Calu3 (cell line): ENCODE measurements around the gene MYO1E. TPM values are rescaled to one million over a fixed set of nuclear protein-coding genes. Genes with fewer than 3 reads are reported as not detected.

Experiments
- BruUV-seq: library from RNA; stranded (reverse); fragments of 400-500 nt; replicated peaks from 2 replicates; lab custom pipeline; 2021; lab: Mats Ljungman, UMichigan
- CTCF ChIA-PET: fragments of 300-600 bp; sonication (Branson Sonifier 250); formaldehyde crosslinking; loops from one replicate; lab custom pipeline; 2022; ENCODE audit warnings: antibody characterized with exemption; lab: Charles Lee
- DNase-seq: peaks from one replicate; pipeline ENCODE4 v3.0.0; 2022
- H3K27ac Mint-ChIP-seq: one replicate; pipeline ENCODE4 v1.8.0; 2022; ENCODE audit warnings: mixed read lengths; ENCODE audit not compliant: unreplicated experiment
- H3K27me3 Mint-ChIP-seq: one replicate; pipeline ENCODE4 v1.8.0; 2022; ENCODE audit warnings: mixed read lengths; ENCODE audit not compliant: unreplicated experiment
- H3K36me3 Mint-ChIP-seq: one replicate; pipeline ENCODE4 v1.8.0; 2022; ENCODE audit warnings: mild to moderate bottlenecking, moderate library complexity, mixed read lengths; ENCODE audit not compliant: insufficient read depth, unreplicated experiment
- H3K4me1 Mint-ChIP-seq: one replicate; pipeline ENCODE4 v1.8.0; 2022; ENCODE audit warnings: mild to moderate bottlenecking, low read depth, mixed read lengths; ENCODE audit not compliant: unreplicated experiment
- H3K4me3 Mint-ChIP-seq: one replicate; pipeline ENCODE4 v1.8.0; 2022; ENCODE audit warnings: mild to moderate bottlenecking, low read depth, moderate library complexity, mixed read lengths; ENCODE audit not compliant: unreplicated experiment
- H3K9me3 Mint-ChIP-seq: one replicate; pipeline ENCODE4 v1.8.0; 2022; ENCODE audit warnings: low read depth, mixed read lengths; ENCODE audit not compliant: unreplicated experiment
- CTCF ChIP-seq: fragments of 200-600 bp; IDR thresholded peaks from one replicate; pipeline ENCODE4 v1.8.0; 2022; ENCODE audit warnings: antibody characterized with exemption; ENCODE audit not compliant: unreplicated experiment
- intact Hi-C: fragments of 100-400 bp; cut with micrococcal nuclease; formaldehyde crosslinking; loops from one replicate; pipeline ENCODE4 v1.10.0; 2022; ENCODE audit not compliant: unreplicated experiment
- total RNA-seq: library from RNA; stranded (reverse); gene quantifications from 2 replicates; pipeline ENCODE4 v1.2.3, GENCODE V29; 2022

MYO1E gene
- total RNA-seq, 1 experiment from 2014 or later, result 617 TPM

DNA sequence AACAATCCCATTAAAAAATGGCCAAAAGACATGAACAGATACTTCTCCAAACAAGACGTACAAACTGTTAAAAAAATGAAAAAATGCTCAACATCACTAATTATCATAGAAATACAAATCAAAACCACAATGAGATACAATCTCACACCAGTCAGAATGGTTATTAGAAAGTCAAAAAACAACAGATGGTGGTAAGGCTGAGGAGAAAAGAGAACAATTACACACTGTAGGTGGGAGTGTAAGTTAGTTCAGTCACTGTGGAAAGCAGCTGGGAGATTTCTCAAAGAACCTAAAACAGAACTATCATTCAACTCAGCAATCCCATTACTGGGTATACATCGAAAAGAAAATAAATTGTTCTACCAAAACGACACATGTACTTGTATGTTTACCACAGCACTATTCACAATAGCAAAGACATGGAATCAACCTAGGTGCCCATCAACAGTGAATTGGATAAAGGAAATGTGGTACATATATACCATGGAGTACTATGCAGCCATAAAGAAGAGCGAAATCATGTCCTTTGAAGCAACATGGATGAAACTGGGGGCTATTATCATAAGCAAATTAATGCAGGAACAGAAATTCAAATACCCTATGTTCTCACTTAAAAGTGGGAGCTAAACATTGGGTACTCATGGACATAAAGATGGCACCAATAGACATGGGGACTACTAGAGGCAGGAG lies 51.5 kb downstream of the MYO1E start:
- BruUV-seq, result no TSS peak
- Mint-ChIP-seq H3K36me3 (peaks cover 46% of the 10 kb centered on the region), H3K4me3 (no peak overlapping the region), H3K27ac (peak overlapping the region; percentile 33), H3K9me3 (peaks cover 6% of the 10 kb centered on the region), H3K4me1 (peaks cover 62% of the 10 kb centered on the region), H3K27me3 (no peaks in the 10 kb centered on the region)
- intact Hi-C loops, result no loop called here
- no peak for TF ChIP-seq CTCF
- no peak for DNase-seq
- CTCF ChIA-PET, result interaction anchor here (0.6 kb wide), 2 partner anchors 120 to 741 kb away, joined by 3 to 4 read pairs; no protein-coding TSS in a partner anchor

DNA sequence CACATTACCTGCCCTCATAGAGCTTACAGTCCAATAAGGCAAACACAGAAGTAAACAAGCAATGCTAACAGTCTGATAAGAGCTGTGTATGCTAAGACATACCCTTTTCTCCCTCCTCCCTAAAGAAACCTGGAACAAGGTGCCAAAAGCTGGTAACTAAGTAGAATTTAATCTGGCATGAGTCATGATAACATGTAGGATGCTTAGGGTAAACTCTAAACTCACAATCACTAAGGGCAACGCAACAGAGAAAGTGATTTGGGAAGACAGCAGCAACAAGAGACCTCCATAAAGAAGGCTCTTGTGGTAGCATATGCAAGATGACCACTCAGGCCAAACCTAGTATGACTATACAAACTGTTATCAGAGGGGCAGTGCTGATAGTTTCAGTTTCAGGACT lies 55.5 kb downstream of the MYO1E start:
- DNase-seq, result no peak
- Mint-ChIP-seq H3K4me1 (peaks cover 72% of the 10 kb centered on the region), H3K9me3 (peaks cover 6% of the 10 kb centered on the region), H3K27ac (peak overlapping the region; percentile 41), H3K4me3 (no peak overlapping the region), H3K36me3 (peaks cover 47% of the 10 kb centered on the region), H3K27me3 (no peaks in the 10 kb centered on the region)
- no peak for TF ChIP-seq CTCF
- intact Hi-C loops, result no loop called here
- no TSS peak for BruUV-seq
- CTCF ChIA-PET, result interaction anchor here (0.6 kb wide), 1 partner anchor 8 kb away, joined by 3 read pairs; no protein-coding TSS in a partner anchor

GRCh38 chr15:59315914-59316451 lies 56.7 kb downstream of the MYO1E start:
- intact Hi-C loops, result no loop called here
- CTCF ChIA-PET, result interaction anchor here (0.5 to 0.8 kb wide), 2 partner anchors 42 to 1082 kb away, joined by 3 read pairs; no protein-coding TSS in a partner anchor
- no peak for DNase-seq
- Mint-ChIP-seq H3K4me1 (peaks cover 80% of the 10 kb centered on the region), H3K27me3 (no peaks in the 10 kb centered on the region), H3K4me3 (no peak overlapping the region), H3K36me3 (peaks cover 42% of the 10 kb centered on the region), H3K27ac (peak overlapping the region; percentile 75), H3K9me3 (peaks cover 6% of the 10 kb centered on the region)
- BruUV-seq, result no TSS peak
- TF ChIP-seq CTCF, result no peak

DNA sequence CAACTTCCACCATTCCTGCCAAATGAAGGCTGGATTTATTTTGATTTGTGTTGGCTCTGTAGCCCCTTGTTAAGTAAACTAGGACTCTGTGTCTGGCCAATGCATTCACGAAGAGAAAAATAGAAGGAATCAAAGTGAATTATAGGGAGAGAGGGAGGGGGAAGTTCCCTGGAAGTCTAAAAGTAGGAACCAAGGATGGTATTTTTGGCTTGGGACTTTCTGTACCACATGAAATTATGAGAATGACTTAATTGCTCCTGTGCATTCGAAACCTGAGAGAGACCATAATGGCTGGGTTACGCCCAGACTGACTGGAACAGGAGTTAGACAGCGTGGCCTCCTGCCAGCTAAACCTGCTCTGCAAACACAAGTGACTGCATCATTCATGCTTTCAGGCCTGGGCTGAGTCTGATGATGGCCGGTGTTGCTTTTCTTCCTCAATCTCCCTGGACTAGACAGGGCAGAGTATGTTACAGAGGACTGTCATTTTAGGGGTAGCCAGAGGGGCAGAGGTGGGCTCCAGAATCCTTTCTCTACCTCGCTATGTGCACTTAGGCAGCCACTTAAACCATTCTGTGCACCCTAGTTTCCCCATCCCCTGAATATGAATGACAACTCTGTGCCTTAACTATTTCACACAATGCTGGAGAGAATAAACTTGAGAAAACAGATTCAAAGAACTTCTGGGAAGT lies 58.9 kb downstream of the MYO1E start:
- peaks cover 52% of the 10 kb centered on the region for H3K36me3 Mint-ChIP-seq
- BruUV-seq, result no TSS peak

More for the DNA sequence above, 58.9 kb downstream of the MYO1E start:
- intact Hi-C loops, result no loop called here
- peaks cover 3% of the 10 kb centered on the region for H3K9me3 Mint-ChIP-seq
- no peaks in the 10 kb centered on the region for H3K27me3 Mint-ChIP-seq
- H3K4me1 Mint-ChIP-seq, result peaks cover 91% of the 10 kb centered on the region
- H3K27ac Mint-ChIP-seq, result peak overlapping the region; percentile 58
- CTCF ChIA-PET, result no interaction called here
- peak overlapping the region; percentile 43 for H3K4me3 Mint-ChIP-seq
- no peak for TF ChIP-seq CTCF
- DNase-seq, result peak; percentile 86
